Measurements from ENCODE around the gene B3GNT9.
"Not testable (repeated sequence)": the region's sequence is repeated elsewhere in the genome, so short reads cannot be mapped to it uniquely, and the experiment has no call there.

B3GNT9 gene

DNA sequence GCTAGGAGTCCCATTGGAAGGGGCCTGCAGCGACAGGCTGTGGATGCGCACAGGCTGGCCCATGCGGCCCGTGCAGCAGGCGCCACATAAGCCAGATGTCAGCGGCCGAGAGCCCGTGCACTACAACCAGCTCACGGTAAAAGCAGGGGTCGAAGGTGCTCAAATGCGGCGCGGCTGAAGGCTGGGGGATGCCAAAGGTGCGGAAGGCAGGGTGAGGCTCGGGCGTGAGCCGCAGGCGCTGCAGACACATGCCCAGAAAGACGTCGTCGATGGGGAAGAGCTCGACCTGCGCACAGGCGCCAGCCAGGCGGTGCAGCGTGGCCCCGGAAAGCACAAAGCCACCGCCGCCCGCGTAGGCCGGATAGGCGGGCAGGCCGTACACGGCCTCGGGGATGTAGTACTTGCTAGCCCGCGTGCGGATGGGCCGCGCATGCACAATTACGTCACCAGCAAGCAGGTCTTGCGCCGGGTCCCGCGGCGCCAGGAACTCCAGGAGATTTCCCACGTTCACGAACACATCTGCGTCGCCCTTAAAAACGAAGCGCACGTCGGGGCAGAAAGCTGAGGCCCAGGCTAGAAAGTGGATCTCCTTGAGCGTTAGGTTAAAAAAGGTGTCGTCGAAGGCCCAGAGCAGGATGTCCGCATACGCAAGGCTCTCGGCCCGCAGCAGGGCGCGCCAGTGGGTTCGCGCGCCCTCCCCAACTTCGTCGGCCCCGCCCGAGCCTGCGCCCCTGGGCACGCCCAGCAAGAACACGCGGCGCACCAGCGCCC is 1.3 kb downstream of the B3GNT9 start:
- DNase-seq: no peak

GRCh38 chr16:67148656-67149275 is 2.0 kb downstream of the B3GNT9 start:
- no peak for DNase-seq

- DNase-seq: no peak
Measured at GRCh38 chr16:67148221-67148620, 2.6 kb downstream of the B3GNT9 start.

DNA sequence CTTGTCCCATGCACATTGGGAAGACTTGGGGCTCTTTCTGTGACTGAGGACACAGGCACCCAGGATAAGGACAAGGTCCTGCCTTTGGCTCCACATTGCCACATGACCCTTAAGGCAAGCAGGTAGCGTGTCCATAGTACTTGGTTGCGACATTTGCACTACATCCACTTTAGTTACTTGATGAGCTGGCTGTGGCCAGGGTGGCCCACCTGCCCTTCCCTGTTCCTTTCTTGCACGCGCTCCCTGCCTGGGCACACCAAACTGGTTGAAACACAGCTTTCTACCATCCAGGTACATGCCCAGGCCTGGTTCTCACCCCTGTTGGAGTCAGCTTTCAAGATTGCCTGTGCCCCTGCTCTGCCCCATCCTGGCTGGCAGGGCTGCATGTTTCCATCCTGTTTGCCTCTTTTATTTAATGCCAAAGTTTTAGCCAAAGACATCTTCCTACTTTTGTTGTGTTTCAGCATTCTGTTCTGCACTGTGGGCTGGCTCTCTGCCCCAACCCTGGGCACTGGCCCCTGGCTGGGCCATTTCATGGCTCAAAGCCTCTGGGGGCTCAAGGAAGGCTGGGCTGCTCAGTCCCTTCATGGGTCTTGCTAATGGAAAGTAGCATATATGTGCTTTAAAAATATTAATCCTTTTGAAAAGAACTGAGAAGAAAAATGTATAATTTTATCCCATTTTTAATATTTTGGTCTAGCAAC is 3.2 kb downstream of the B3GNT9 start:
- no peak for DNase-seq

GRCh38 chr16:67146523-67147357 is 4.1 kb downstream of the B3GNT9 start:
- DNase-seq: no peak

DNA sequence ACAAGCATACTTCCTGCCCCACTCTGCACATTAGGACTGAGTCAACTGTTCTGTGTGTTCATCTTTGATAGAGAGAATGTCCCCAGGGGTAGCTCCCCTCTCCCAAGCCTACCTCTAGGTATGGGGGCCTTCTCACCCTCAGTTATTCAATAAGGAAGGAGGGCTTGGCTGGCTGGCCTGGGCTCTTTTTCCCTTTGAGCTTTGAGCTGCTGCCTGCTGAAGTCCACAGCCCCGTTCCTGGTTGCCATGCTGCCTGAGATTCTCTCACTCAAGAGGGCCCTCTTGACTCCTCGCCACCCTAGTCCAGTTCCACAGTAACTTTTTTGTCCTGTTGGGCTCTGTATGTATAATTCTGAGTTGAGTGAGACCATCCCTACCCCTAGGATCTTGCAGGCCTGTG is 5.1 kb downstream of the B3GNT9 start:
- no peak for DNase-seq

- no peak for DNase-seq
Measured at GRCh38 chr16:67144943-67145342, 5.9 kb downstream of the B3GNT9 start.

- no peak for DNase-seq
Measured at GRCh38 chr16:67142342-67142741, 8.5 kb downstream of the B3GNT9 start.

DNA sequence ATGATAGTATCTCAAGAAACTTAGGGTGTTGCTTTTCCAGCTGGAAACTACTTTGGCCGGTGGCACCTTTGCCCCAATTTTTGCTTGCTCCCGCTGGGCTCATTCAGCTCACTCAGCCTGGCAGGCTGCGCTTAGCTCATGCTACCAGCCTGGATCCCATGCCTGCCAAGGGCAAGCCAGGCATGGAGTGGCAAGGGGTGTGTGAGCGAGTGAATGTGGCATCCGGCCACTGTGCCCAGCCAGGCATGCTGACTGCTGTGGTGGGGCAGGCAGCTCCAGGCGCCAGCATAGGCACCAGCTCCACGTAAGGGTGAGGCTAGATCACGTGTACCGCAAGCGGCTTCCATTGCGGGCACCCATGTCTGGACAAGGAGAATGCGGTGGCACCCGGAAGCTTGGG is 9.4 kb downstream of the B3GNT9 start:
- no peak for DNase-seq

DNA sequence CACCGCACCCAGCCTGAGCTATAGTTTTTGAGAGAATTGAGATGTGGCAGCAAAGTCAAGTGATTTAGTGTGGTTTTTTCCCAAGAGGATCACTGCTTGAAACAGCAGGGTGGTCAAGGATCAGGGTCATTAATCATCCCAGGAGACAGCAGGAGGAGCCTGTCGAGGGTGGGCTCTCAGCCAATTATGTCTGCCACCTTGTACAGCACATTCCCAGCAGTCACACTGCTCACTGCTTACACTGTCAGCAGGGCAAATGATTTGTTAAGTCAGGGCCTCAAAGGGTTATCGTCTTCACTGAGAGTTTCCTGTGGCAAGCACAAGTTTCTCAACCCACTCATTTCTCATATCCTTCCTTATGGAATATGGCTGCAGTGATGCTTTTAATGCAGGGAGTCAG is 13.2 kb downstream of the B3GNT9 start:
- DNase-seq: no peak

DNA sequence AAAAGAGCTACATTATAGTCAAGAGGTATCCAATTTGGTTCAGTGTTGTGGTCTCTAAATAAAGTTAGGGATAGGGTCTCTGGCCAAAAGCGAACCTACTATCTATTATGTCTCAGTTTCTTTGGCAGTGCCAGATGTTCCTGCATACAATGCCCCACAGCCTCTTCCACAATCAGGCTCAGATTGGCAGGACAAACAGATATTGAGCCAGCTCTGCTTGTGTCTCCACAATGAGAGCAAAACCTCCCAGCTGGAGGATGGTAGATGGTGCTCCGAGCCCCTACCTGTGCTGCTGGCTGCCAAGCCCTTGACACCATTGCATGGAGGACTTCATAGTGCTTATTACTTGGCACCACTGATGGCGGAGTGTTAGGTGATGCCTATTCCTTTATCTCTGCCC is 21.4 kb downstream of the B3GNT9 start:
- DNase-seq: no peak

- DNase-seq: no peak
Measured at GRCh38 chr16:67128887-67129286, 21.9 kb downstream of the B3GNT9 start.

DNA sequence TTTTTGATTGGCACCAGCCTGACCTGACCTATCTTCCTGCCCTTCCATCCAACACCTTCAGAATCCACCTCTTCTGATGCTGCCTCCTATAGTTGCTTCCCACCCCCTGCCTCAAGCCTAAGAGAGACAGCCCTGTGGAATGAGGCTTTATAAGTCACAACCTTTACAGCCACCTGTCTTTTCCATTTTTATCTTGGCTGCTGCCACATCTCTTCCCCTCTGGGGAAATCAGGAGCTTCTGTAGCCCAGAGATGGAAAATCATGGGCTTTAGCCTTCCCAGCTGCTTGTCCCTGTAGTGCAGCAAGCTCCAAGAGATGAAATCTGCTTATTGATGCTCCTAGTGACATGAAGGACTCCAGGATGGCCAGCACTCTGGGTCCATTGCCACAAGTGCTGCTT is 22.4 kb downstream of the B3GNT9 start:
- no peak for DNase-seq

GRCh38 chr16:67122799-67123198 is 28.0 kb downstream of the B3GNT9 start:
- DNase-seq: not testable (repeated sequence)

- DNase-seq: no peak
Measured at GRCh38 chr16:67120025-67120424, 30.8 kb downstream of the B3GNT9 start.

GRCh38 chr16:67117716-67118115 is 33.1 kb downstream of the B3GNT9 start:
- DNase-seq: no peak

GRCh38 chr16:67116388-67117311 is 34.1 kb downstream of the B3GNT9 start:
- DNase-seq: no peak

DNA sequence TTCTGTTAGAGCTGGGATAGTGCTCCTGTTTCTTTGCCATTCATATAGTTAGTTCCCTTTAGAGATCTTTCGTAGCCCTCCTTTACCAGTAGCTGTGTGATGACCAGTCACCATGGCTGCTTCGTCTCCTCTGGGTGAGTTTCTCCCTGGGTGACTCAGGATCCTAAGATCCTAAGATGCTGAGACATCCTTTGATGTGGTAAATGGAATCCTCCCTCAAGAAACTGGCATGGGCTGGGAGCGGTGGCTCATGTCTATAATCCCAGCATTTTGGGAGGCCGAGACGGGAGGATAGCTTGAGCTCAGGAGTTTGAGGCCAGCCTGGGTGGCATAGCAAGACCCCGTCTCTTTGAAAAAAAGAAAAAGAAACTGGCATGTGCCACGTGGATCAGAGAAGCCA is 35.2 kb downstream of the B3GNT9 start:
- no peak for DNase-seq

GRCh38 chr16:67114793-67115192 is 36.0 kb downstream of the B3GNT9 start:
- no peak for DNase-seq

DNA sequence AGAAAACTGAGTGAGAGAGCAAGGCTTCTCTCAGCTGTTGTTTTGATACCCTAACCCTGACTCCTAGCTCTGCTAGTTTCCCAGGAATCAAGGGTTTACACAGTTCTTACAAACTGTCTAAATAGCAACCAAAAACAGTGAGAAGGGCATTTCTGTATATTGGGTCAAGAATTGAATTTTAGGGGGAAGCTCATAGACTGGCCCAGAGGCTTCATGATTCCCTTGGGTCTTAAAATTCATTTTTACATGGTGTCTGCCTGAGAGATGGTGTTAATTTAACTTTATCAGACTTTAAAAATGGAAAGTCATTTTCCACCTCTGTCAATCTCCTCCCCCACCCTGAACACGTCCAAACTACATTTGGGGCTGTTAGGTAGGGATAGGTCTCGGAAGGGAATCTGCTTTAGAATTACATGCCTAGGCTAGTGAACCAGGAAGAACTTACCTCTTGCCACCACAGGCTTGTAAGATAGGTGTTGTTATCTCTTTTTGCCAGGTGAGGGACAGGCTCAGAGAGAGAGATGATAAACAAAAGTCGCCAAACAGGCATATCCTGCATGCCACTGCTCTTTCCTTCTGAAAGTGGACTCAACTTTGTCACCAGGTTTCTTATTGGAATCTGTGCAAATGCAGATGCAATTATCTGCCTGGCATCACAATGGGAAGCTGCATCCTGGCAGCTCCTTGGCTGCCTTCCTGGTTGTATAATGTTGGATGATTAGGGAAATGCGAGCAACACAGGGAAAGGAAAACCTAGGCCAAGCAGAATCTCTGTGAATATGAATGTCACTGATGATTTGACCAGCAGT is 38.0 kb downstream of the B3GNT9 start:
- no peak for DNase-seq

GRCh38 chr16:67111951-67112444 is 38.8 kb downstream of the B3GNT9 start:
- DNase-seq: no peak
